ENCODE results near the gene SSTR3. TPM values are rescaled to one million over a fixed set of nuclear protein-coding genes. Genes with fewer than 3 reads are reported as not detected.

SSTR3 gene
- polyA plus RNA-seq, 1 donor from 2014 or later = not detected

GRCh38 chr22:37187891-37188761, 24.2 kb downstream of the SSTR3 start, which contains the start of gene C1QTNF6:
C1QTNF6 (minus strand) TSS chr22:37188247; CDS start chr22:37188213, 34 bp downstream.
- Histone ChIP-seq H3F3A (ENCODE audit: insufficient read depth, low read length, poor library complexity, severe bottlenecking) (no peaks in the 10 kb centered on the region), H3K9me3 (ENCODE audit: low read length) (no peaks in the 10 kb centered on the region), H3K9ac (ENCODE audit: low read length) (no peak within 1 kb of the TSS), H2AFZ (ENCODE audit: low read depth, low read length) (no peak within 1 kb of the TSS), H4K20me1 (ENCODE audit: insufficient read depth) (no peaks in the 10 kb centered on the region), H3K4me3 (ENCODE audit: low read length) (no peak within 1 kb of the TSS), H3K36me3 (ENCODE audit: insufficient read depth, low read length) (no peaks in the 10 kb centered on the region), H3K27ac (ENCODE audit: low read length) (no peak within 1 kb of the TSS), H3K4me2 (ENCODE audit: low read length) (no peak within 1 kb of the TSS), H3K27me3 (ENCODE audit: insufficient read depth, low read depth, low read length) (no peaks in the 10 kb centered on the region), H3K79me2 (replicated peaks; ENCODE audit: insufficient read depth, low read length) (no peaks in the 10 kb centered on the region), H3K9me2 (ENCODE audit: insufficient read depth, low read length) (no peaks in the 10 kb centered on the region)
- TF ChIP-seq CTCF (IDR thresholded peaks at IDR 0.05; ENCODE audit: poor library complexity, severe bottlenecking) (no peak), MXI1 (conservative IDR thresholded peaks at IDR 0.05; ENCODE audit: poor library complexity, severe bottlenecking) (no peak), REST (IDR thresholded peaks at IDR 0.05; ENCODE audit: borderline replicate concordance) (no peak), SMC3 (conservative IDR thresholded peaks at IDR 0.05; ENCODE audit: poor library complexity) (no peak), EZH2 (IDR thresholded peaks at IDR 0.05; ENCODE audit: borderline replicate concordance, insufficient read depth, low read length, poor library complexity, severe bottlenecking) (no peak), TAF1 (IDR thresholded peaks at IDR 0.05; ENCODE audit: low read depth) (no peak), RAD21 (conservative IDR thresholded peaks at IDR 0.05) (no peak), POLR2AphosphoS5 (IDR thresholded peaks at IDR 0.05) (no peak), EP300 (conservative IDR thresholded peaks at IDR 0.05; ENCODE audit: poor library complexity, severe bottlenecking) (no peak)

- Histone ChIP-seq H3K4me3 (ENCODE audit: low read length) (no peak overlapping the region), H3K9ac (ENCODE audit: low read length) (no peak overlapping the region)
Measured at GRCh38 chr22:37187552-37187890, 24.8 kb downstream of the SSTR3 start.

More at GRCh38 chr22:37187552-37187890, 24.8 kb downstream of the SSTR3 start:
- H3K27me3 ChIP-seq (ENCODE audit: insufficient read depth, low read depth, low read length) = no peaks in the 10 kb centered on the region
- no peak overlapping the region for H3K27ac ChIP-seq (ENCODE audit: low read length)
- no peaks in the 10 kb centered on the region for H3K9me3 ChIP-seq (ENCODE audit: low read length)
- no peaks in the 10 kb centered on the region for H3F3A ChIP-seq (ENCODE audit: insufficient read depth, low read length, poor library complexity, severe bottlenecking)
- H3K9me2 ChIP-seq (ENCODE audit: insufficient read depth, low read length) = no peaks in the 10 kb centered on the region
- no peak for TF ChIP-seq TAF1 (IDR thresholded peaks at IDR 0.05; ENCODE audit: low read depth)
- TF ChIP-seq POLR2AphosphoS5 (IDR thresholded peaks at IDR 0.05) = no peak
- no peak for TF ChIP-seq REST (IDR thresholded peaks at IDR 0.05; ENCODE audit: borderline replicate concordance)
- TF ChIP-seq MXI1 (conservative IDR thresholded peaks at IDR 0.05; ENCODE audit: poor library complexity, severe bottlenecking) = no peak
- TF ChIP-seq CTCF (IDR thresholded peaks at IDR 0.05; ENCODE audit: poor library complexity, severe bottlenecking) = no peak
- no peak for TF ChIP-seq EP300 (conservative IDR thresholded peaks at IDR 0.05; ENCODE audit: poor library complexity, severe bottlenecking)
- no peak for TF ChIP-seq EZH2 (IDR thresholded peaks at IDR 0.05; ENCODE audit: borderline replicate concordance, insufficient read depth, low read length, poor library complexity, severe bottlenecking)
- TF ChIP-seq SMC3 (conservative IDR thresholded peaks at IDR 0.05; ENCODE audit: poor library complexity) = no peak
- no peak for TF ChIP-seq RAD21 (conservative IDR thresholded peaks at IDR 0.05)
- no peaks in the 10 kb centered on the region for H3K36me3 ChIP-seq (ENCODE audit: insufficient read depth, low read length)
- H4K20me1 ChIP-seq (ENCODE audit: insufficient read depth) = no peaks in the 10 kb centered on the region
- no peaks in the 10 kb centered on the region for H3K79me2 ChIP-seq (replicated peaks; ENCODE audit: insufficient read depth, low read length)
- no peak overlapping the region for H2AFZ ChIP-seq (ENCODE audit: low read depth, low read length)
- no peak overlapping the region for H3K4me2 ChIP-seq (ENCODE audit: low read length)

Data from neural cell (in vitro differentiated cells).